Upper lobe of right lung (tissue), 1 donor: ENCODE results near the gene NDFIP1. TPM values are rescaled to one million over a fixed set of nuclear protein-coding genes. Genes with fewer than 3 reads are reported as not detected.
A peak's percentile ranks its signal among the peaks of the same experiment; 100 is the strongest.
"Not testable (repeated sequence)": the region's sequence is repeated elsewhere in the genome, so short reads cannot be mapped to it uniquely, and the experiment has no call there.

Experiments used
- ATAC-seq: fragments of 200-7000 bp; cut with Tn5 transposase; one replicate; pipeline ENCODE4 v1.9.1; 2020; ENCODE audit warnings: mild to moderate bottlenecking, moderate library complexity
- DNase-seq: peaks from one replicate; pipeline ENCODE4 v3.0.0-alpha.2; 2020
- H3K27ac ChIP-seq: fragments of 200-600 bp; one replicate; pipeline ENCODE4 v1.8.0; 2022
- H3K27me3 ChIP-seq: fragments of 200-600 bp; one replicate; pipeline ENCODE4 v1.8.0; 2022; ENCODE audit warnings: mild to moderate bottlenecking
- H3K36me3 ChIP-seq: fragments of 200-600 bp; one replicate; pipeline ENCODE4 v1.8.0; 2022
- H3K4me1 ChIP-seq: fragments of 200-600 bp; one replicate; pipeline ENCODE4 v1.8.0; 2022
- H3K4me3 ChIP-seq: fragments of 200-600 bp; one replicate; pipeline ENCODE4 v1.8.0; 2022; ENCODE audit warnings: mild to moderate bottlenecking
- H3K9me3 ChIP-seq: fragments of 200-600 bp; one replicate; pipeline ENCODE4 v1.8.0; 2022
- intact Hi-C: fragments of 100-400 bp; cut with DNase I; formaldehyde crosslinking; loops from one replicate; pipeline ENCODE4 v1.11.0; 2022
- total RNA-seq: library from RNA; stranded (reverse); fragmentation: NEBNext Ultra II Directional; extraction: Animal tissue kit (Norgen Biotek cat#: 25700); gene quantifications from one replicate; pipeline ENCODE4 v1.2.1, GENCODE V29; 2021
- TF ChIP-seq, protein P1 (sequence below): fragments of 200-600 bp; IDR thresholded peaks from one replicate; pipeline ENCODE4 v1.8.0; 2022; ENCODE audit warnings: antibody characterized with exemption
- donor health status: DM: no; HTN: yes; CAD: no; lungs with severe emphysema.

NDFIP1 gene
- total RNA-seq, 1 donor from 2014 or later = 68.1 TPM

GRCh38 chr5:142153674-142154448, 45.3 kb downstream of the NDFIP1 start:
- Histone ChIP-seq H3K27me3 (no peaks in the 10 kb centered on the region), H3K9me3 (no peaks in the 10 kb centered on the region), H3K4me3 (no peak overlapping the region), H3K27ac (no peak overlapping the region), H3K36me3 (peaks cover 22% of the 10 kb centered on the region), H3K4me1 (no peaks in the 10 kb centered on the region)
- TF ChIP-seq, protein P1, sequence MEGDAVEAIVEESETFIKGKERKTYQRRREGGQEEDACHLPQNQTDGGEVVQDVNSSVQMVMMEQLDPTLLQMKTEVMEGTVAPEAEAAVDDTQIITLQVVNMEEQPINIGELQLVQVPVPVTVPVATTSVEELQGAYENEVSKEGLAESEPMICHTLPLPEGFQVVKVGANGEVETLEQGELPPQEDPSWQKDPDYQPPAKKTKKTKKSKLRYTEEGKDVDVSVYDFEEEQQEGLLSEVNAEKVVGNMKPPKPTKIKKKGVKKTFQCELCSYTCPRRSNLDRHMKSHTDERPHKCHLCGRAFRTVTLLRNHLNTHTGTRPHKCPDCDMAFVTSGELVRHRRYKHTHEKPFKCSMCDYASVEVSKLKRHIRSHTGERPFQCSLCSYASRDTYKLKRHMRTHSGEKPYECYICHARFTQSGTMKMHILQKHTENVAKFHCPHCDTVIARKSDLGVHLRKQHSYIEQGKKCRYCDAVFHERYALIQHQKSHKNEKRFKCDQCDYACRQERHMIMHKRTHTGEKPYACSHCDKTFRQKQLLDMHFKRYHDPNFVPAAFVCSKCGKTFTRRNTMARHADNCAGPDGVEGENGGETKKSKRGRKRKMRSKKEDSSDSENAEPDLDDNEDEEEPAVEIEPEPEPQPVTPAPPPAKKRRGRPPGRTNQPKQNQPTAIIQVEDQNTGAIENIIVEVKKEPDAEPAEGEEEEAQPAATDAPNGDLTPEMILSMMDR = no peak
- intact Hi-C loops = loop anchor here (5.0 kb wide), 1 partner anchor 393 kb away; no protein-coding TSS in a partner anchor
- no peak for ATAC-seq
- no peak for DNase-seq

DNA sequence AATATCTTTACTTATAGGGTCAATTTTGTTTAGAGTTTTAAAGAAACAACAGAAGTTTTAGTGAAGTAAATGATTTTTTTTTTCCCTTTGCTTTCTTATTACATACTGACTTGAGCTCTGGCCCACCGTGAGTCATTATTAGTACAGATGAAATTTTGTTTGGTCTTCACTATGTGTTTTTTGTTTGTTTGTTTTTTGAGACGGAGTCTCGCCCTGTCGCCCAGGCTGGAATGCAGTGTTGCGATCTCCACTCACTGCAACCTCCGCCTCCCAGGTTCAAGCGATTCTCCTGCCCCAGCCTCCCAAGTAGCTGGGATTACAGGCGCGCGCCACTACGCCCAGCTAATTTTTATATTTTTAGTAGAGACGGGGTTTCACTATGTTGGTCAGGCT, 45.9 kb downstream of the NDFIP1 start:
- not testable (repeated sequence) for DNase-seq, H3K4me3 ChIP-seq, H3K4me1 ChIP-seq, H3K9me3 ChIP-seq, ATAC-seq, H3K27me3 ChIP-seq, H3K27ac ChIP-seq
- intact Hi-C loops = loop anchor here (5.0 kb wide), 1 partner anchor 393 kb away; no protein-coding TSS in a partner anchor
- H3K36me3 ChIP-seq = peaks cover 18% of the 10 kb centered on the region

DNA sequence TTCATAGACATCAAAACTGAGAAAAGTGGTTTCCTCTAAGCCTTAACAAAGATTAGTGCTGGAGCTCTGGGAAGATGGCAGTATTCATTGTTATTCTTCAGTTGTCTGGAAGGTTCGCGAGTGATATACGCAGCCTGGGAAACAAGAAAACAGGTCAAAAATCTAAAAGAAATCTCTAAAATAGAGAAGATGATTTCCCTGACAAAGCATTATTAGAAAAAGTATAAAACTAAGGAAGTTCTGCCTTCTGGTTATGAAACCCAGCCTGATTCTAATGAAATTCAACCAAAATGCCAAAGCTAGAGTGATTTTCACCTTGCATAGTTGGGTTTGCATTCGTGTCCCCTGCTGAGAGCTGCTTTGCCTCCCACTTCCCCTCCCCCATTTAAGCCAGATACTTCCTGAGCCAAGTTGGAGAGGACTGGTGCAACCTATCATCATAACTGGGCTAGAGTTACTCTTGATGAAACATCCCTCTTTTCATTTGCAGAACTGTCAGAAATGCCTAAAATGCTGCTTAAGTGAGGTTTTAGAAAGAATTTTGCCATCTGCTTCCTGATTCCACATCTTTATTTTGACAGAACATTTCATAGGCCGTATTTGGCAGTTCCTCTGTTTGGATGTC, 48.4 kb downstream of the NDFIP1 start:
- Histone ChIP-seq H3K4me1 (no peaks in the 10 kb centered on the region), H3K27ac (no peak overlapping the region), H3K27me3 (no peaks in the 10 kb centered on the region), H3K4me3 (no peak overlapping the region), H3K36me3 (no peaks in the 10 kb centered on the region), H3K9me3 (no peaks in the 10 kb centered on the region)
- intact Hi-C loops = no loop called here
- TF ChIP-seq, protein P1 = no peak
- DNase-seq = no peak
- ATAC-seq = peak; percentile 68

GRCh38 chr5:142159354-142159753, 50.8 kb downstream of the NDFIP1 start:
- ATAC-seq (no peak), DNase-seq (no peak)
- H3K27me3 ChIP-seq = no peaks in the 10 kb centered on the region
- intact Hi-C loops = no loop called here
- H3K9me3 ChIP-seq = no peaks in the 10 kb centered on the region
- no peaks in the 10 kb centered on the region for H3K4me1 ChIP-seq
- TF ChIP-seq, protein P1 = no peak
- no peak overlapping the region for H3K27ac ChIP-seq
- no peak overlapping the region for H3K4me3 ChIP-seq
- no peaks in the 10 kb centered on the region for H3K36me3 ChIP-seq

- no peaks in the 10 kb centered on the region for H3K27me3 ChIP-seq
- TF ChIP-seq, protein P1 = no peak
- ATAC-seq = no peak
These were observed 55.7 kb downstream of the NDFIP1 start for GRCh38 chr5:142164315-142164714.

DNA sequence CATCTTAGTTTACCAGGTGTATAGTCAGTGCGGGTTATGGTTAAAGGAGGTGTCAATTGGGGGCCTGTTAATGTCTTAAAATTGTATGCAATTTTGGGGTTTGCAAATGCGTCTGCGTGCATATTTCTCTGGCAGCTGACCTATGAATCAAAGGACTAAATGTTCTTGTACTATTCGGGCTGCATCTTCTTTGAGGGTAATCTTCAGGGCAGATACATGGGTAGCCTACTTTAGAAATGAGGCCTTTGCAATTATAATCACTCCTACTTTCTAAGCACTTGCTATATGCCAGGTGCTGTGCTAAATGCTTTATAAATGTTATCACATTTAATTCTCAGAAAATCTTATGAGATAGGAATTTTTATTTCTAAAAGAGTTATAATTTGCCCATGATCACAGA, 58.2 kb downstream of the NDFIP1 start:
- TF ChIP-seq, protein P1 = no peak
- H3K27me3 ChIP-seq = no peaks in the 10 kb centered on the region
- no peaks in the 10 kb centered on the region for H3K36me3 ChIP-seq
- intact Hi-C loops = no loop called here
- H3K9me3 ChIP-seq = no peaks in the 10 kb centered on the region
- DNase-seq (no peak), ATAC-seq (no peak)
- no peak overlapping the region for H3K4me3 ChIP-seq
- H3K4me1 ChIP-seq = peaks cover 3% of the 10 kb centered on the region
- H3K27ac ChIP-seq = no peak overlapping the region

More at GRCh38 chr5:142164315-142164714, 55.7 kb downstream of the NDFIP1 start:
- intact Hi-C loops = no loop called here
- no peaks in the 10 kb centered on the region for H3K36me3 ChIP-seq
- no peak for DNase-seq
- no peak overlapping the region for H3K27ac ChIP-seq
- no peak overlapping the region for H3K4me3 ChIP-seq
- H3K4me1 ChIP-seq = peaks cover under 1% of the 10 kb centered on the region
- H3K9me3 ChIP-seq = no peaks in the 10 kb centered on the region
